Measurements from ENCODE around the gene NKAIN2.
"Not testable (repeated sequence)": the region's sequence is repeated elsewhere in the genome, so short reads cannot be mapped to it uniquely, and the experiment has no call there.

The NKAIN2 gene

DNA sequence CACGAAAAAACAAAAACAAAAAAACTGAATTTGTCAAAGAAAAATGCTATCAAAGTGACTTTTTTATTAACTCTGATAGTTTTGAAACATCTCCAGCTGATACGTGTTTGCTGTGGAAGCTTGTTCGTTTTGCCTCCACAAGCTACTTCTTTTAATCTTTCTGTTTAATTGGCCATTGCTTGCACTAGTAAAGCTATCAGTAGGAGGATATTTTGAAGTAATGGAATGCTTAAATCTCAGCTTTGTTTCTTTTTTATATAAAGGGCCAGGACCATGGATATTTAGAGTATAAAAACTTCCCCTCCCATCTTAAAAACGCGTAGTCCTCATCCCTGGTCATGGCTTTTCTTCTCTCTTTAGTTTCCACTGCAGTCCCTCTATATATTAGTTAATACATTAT, 344.0 kb downstream of the NKAIN2 start:
- Histone ChIP-seq H3K4me3 (ENCODE audit: low read depth, low read length) (no peak overlapping the region), H3K36me3 (replicated peaks) (no peaks in the 10 kb centered on the region), H3K27ac (no peak overlapping the region), H3K27me3 (replicated peaks) (no peaks in the 10 kb centered on the region)
- in situ Hi-C loops (cut with HindIII; ENCODE audit: low pct_ligation_motif_present, low sequenced_read_pairs) = no loop called here
- DNase-seq = no peak
- TF ChIP-seq, protein P1, sequence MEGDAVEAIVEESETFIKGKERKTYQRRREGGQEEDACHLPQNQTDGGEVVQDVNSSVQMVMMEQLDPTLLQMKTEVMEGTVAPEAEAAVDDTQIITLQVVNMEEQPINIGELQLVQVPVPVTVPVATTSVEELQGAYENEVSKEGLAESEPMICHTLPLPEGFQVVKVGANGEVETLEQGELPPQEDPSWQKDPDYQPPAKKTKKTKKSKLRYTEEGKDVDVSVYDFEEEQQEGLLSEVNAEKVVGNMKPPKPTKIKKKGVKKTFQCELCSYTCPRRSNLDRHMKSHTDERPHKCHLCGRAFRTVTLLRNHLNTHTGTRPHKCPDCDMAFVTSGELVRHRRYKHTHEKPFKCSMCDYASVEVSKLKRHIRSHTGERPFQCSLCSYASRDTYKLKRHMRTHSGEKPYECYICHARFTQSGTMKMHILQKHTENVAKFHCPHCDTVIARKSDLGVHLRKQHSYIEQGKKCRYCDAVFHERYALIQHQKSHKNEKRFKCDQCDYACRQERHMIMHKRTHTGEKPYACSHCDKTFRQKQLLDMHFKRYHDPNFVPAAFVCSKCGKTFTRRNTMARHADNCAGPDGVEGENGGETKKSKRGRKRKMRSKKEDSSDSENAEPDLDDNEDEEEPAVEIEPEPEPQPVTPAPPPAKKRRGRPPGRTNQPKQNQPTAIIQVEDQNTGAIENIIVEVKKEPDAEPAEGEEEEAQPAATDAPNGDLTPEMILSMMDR (IDR thresholded peaks at IDR 0.05; ENCODE audit: low read depth, low read length, missing control alignments) = no peak

DNA sequence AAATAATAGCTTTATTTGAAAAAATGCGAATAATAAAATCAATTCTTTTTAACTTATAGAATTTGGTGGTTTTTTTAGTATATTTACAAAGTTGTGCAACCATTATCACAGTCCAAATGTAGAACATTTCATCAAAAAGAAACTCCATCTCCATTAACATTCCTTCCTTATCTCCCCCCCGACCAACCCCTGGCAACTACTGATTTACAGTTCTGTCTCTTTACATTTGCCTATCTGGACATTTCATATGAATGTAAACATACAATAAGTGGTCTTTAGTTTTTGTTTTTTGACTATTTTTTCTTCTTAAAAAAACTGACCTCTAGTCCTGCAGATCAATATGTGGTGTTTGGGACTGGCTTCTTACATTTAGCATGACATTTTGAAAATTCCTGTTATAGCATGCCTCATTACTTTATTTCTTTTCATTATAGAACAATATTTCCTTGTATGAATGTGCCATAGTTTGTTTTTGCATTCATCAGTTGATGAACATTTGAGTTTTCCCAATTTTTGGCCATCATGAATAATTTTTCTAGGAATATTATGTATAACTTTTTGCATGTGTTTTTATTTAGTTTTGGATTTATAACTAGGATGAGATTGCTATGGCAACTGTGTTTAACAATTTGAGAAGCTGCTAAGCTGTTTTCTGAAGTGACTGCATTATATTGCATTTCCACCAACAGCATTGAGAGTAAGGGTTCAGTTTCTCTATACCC, 344.7 kb downstream of the NKAIN2 start:
- no peak for DNase-seq
- Histone ChIP-seq H3K36me3 (replicated peaks) (no peaks in the 10 kb centered on the region), H3K4me3 (ENCODE audit: low read depth, low read length) (no peak overlapping the region), H3K27me3 (replicated peaks) (no peaks in the 10 kb centered on the region), H3K27ac (no peak overlapping the region)
- TF ChIP-seq, protein P1 (IDR thresholded peaks at IDR 0.05; ENCODE audit: low read depth, low read length, missing control alignments) = no peak
- in situ Hi-C loops (cut with HindIII; ENCODE audit: low pct_ligation_motif_present, low sequenced_read_pairs) = no loop called here

DNA sequence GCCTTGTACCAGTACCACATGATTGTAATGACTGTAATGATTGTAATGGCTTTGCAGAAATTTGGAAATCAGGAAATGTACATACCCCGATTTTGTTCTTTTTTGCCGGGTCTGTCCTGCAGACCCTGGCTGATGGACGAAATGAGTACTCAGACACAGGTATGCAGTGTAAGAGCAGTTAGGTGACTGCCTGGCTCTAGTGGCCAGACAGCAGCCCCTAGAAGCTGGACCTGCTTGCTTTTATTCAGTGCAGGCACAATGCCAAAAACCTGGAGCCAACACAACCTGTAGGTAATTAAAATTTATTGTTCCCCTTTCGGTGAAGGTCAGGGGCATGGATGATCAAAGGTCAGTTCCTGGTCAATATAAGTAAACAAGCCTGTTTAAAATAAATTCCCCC, 346.0 kb downstream of the NKAIN2 start:
- H3K4me3 ChIP-seq (ENCODE audit: low read depth, low read length) = no peak overlapping the region
- TF ChIP-seq, protein P1 (IDR thresholded peaks at IDR 0.05; ENCODE audit: low read depth, low read length, missing control alignments) = no peak
- in situ Hi-C loops (cut with HindIII; ENCODE audit: low pct_ligation_motif_present, low sequenced_read_pairs) = no loop called here
- DNase-seq = no peak
- no peaks in the 10 kb centered on the region for H3K27me3 ChIP-seq (replicated peaks)
- H3K27ac ChIP-seq = no peak overlapping the region
- H3K36me3 ChIP-seq (replicated peaks) = no peaks in the 10 kb centered on the region

DNA sequence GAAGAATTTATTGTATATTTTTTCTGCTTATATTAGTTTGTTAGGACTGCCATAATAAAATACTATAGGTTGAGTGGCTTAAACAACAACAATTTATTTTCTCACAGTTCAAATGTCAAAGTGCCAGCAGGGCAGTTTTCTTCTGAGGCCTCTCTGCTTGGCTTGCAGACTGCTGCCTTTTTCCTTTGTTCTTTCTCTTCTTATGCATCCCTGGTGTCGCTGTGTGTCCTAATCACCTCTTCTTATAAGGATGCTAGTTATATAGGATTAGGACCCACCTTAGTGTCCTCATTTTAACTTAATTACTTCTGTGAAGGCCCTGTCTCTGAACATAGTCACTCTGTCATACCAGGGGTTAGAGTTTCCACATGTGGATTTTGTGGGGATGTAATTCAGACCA, 354.4 kb downstream of the NKAIN2 start:
- H3K4me3 ChIP-seq (ENCODE audit: low read depth, low read length) = no peak overlapping the region
- H3K27ac ChIP-seq = no peak overlapping the region
- in situ Hi-C loops (cut with HindIII; ENCODE audit: low pct_ligation_motif_present, low sequenced_read_pairs) = no loop called here
- TF ChIP-seq, protein P1 (IDR thresholded peaks at IDR 0.05; ENCODE audit: low read depth, low read length, missing control alignments) = no peak
- no peaks in the 10 kb centered on the region for H3K27me3 ChIP-seq (replicated peaks)
- no peaks in the 10 kb centered on the region for H3K36me3 ChIP-seq (replicated peaks)
- DNase-seq = no peak

DNA sequence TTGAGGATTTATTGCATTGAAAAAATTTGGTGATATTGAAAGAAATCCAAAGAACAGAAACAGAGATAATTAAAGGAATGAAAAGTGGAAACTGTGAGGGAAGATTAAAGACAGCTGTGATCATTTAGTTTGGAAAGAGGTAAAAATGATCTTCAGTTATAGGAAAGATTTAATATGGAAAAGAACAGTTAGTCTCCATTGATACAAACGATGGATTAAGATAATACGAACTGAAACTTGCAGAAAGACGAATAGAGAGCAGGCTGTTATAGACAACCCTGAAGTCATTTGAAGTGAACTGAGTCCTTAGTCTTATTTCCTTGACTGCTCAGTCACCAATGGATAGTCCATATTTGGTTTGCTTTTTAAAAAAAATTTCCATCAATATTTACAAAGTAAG, 360.0 kb downstream of the NKAIN2 start:
- TF ChIP-seq, protein P1 (IDR thresholded peaks at IDR 0.05; ENCODE audit: low read depth, low read length, missing control alignments) = no peak
- Histone ChIP-seq H3K27ac (no peak overlapping the region), H3K36me3 (replicated peaks) (no peaks in the 10 kb centered on the region), H3K4me3 (ENCODE audit: low read depth, low read length) (no peak overlapping the region), H3K27me3 (replicated peaks) (no peaks in the 10 kb centered on the region)
- in situ Hi-C loops (cut with HindIII; ENCODE audit: low pct_ligation_motif_present, low sequenced_read_pairs) = no loop called here
- DNase-seq = no peak

DNA sequence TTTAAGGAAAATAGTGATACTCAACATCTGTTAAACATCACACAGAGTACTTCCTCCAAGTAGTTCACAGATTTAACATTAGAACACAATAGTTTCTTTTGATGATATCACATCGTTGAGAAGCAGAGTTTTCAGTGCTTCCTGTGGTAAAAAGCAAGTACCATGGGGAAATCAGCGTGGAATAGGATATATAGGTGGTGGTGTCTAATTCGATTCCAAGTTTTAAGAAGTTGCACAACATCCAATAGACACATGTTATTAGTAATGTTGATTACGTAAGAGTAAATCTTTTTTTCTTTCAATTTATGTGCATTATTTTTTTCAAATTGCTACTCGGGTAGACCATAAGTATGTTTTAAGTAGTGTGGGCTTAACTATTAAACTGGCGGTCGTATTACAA, 360.7 kb downstream of the NKAIN2 start:
- H3K27me3 ChIP-seq (replicated peaks) = no peaks in the 10 kb centered on the region
- H3K4me3 ChIP-seq (ENCODE audit: low read depth, low read length) = no peak overlapping the region
- TF ChIP-seq, protein P1 (IDR thresholded peaks at IDR 0.05; ENCODE audit: low read depth, low read length, missing control alignments) = no peak
- H3K27ac ChIP-seq = no peak overlapping the region
- in situ Hi-C loops (cut with HindIII; ENCODE audit: low pct_ligation_motif_present, low sequenced_read_pairs) = no loop called here
- DNase-seq = no peak
- no peaks in the 10 kb centered on the region for H3K36me3 ChIP-seq (replicated peaks)

DNA sequence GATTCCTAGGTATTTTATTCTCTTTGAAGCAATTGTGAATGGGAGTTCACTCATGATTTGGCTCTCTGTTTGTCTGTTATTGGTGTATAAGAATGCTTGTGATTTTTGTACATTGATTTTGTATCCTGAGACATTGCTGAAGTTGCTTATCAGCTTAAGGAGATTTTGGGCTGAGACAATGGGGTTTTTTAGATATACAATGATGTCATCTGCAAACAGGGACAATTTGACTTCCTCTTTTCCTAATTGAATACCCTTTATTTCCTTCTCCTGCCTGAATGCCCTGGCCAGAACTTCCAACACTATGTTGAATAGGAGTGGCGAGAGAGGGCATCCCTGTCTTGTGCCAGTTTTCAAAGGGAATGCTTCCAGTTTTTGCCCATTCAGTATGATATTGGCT, 363.6 kb downstream of the NKAIN2 start:
- in situ Hi-C loops (cut with HindIII; ENCODE audit: low pct_ligation_motif_present, low sequenced_read_pairs); DNase-seq; H3K27me3 ChIP-seq (replicated peaks); H3K27ac ChIP-seq; H3K36me3 ChIP-seq (replicated peaks); H3K4me3 ChIP-seq (ENCODE audit: low read depth, low read length): not testable (repeated sequence)

Measured in brain microvascular endothelial cell (primary cell).